KMS-11 (cell line): ENCODE results near the gene SMG6.

Source experiments
- H2AFZ ChIP-seq: fragments of 200-600 bp; sonication (generic); 2 replicates; pipeline ENCODE4 v1.6.1; 2016; ENCODE audit warnings: antibody characterized with exemption, mixed run types, low read depth
- H3K27ac ChIP-seq: fragments of 200-600 bp; sonication (generic); 2 replicates; pipeline ENCODE4 v1.6.1; 2016; ENCODE audit warnings: mild to moderate bottlenecking, mixed run types
- H3K27me3 ChIP-seq: fragments of 200-600 bp; sonication (generic); 2 replicates; pipeline ENCODE4 v1.6.1; 2017; ENCODE audit warnings: mild to moderate bottlenecking, low read depth, mixed run types, moderate library complexity; ENCODE audit not compliant: insufficient read depth
- H3K36me3 ChIP-seq: fragments of 200-600 bp; sonication (generic); 2 replicates; pipeline ENCODE4 v1.6.1; 2017; ENCODE audit warnings: mild to moderate bottlenecking, mixed run types; ENCODE audit not compliant: insufficient read depth
- H3K4me1 ChIP-seq: fragments of 200-600 bp; sonication (generic); 2 replicates; pipeline ENCODE4 v1.6.1; 2016; ENCODE audit warnings: mild to moderate bottlenecking, low read depth, mixed run types; ENCODE audit not compliant: poor library complexity, severe bottlenecking
- H3K4me2 ChIP-seq: fragments of 200-600 bp; sonication (generic); 2 replicates; pipeline ENCODE4 v1.7.0; 2016; ENCODE audit warnings: mild to moderate bottlenecking, mixed run types
- H3K4me3 ChIP-seq: fragments of 200-600 bp; sonication (generic); IDR thresholded peaks from 2 replicates; pipeline ENCODE4 v1.6.1; 2017; ENCODE audit warnings: low read depth, low read length, mixed read lengths; ENCODE audit not compliant: insufficient read depth
- H3K79me2 ChIP-seq: fragments of 200-600 bp; sonication (generic); 2 replicates; pipeline ENCODE4 v1.6.1; 2016; ENCODE audit warnings: low read depth, mixed run types; ENCODE audit not compliant: insufficient read depth
- H3K9ac ChIP-seq: fragments of 200-600 bp; sonication (generic); 2 replicates; pipeline ENCODE4 v1.6.1; 2016; ENCODE audit warnings: mild to moderate bottlenecking, mixed run types
- H4K20me1 ChIP-seq: fragments of 200-600 bp; sonication (generic); 2 replicates; pipeline ENCODE4 v1.6.1; 2016; ENCODE audit warnings: mild to moderate bottlenecking, mixed run types; ENCODE audit not compliant: insufficient read depth
- CTCF ChIP-seq: fragments of 200-600 bp; sonication (generic); conservative IDR thresholded peaks from 2 replicates; pipeline ENCODE4 v1.6.1; 2017; ENCODE audit warnings: low read depth, mild to moderate bottlenecking, antibody characterized with exemption, low read length, moderate library complexity, mixed read lengths

Gene SMG6

DNA sequence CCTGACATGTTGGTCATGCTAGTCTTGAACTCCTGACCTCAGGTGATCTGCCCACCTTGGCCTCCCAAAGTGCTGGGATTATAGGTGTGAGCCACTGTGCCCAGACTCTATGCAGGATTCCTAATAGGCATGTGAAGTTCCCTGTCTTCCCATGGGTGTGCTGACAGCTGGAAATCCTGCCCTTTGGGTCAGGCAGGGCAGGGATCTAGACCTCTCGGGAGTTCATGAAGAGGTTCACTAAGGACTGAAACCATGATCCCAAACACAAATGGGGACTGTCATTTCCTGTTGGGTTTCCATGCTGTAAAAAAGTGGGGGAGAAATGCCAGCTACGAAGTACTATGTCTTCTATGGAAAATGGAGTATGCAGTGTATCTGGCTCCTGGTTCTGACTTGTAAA, 196.5 kb downstream of the SMG6 start:
- no peak for TF ChIP-seq CTCF
- Histone ChIP-seq H3K9ac (no peak overlapping the region), H4K20me1 (no peaks in the 10 kb centered on the region), H3K27me3 (no peaks in the 10 kb centered on the region), H3K4me2 (no peak overlapping the region), H3K79me2 (no peaks in the 10 kb centered on the region), H2AFZ (no peak overlapping the region), H3K27ac (no peak overlapping the region), H3K4me3 (no peak overlapping the region), H3K4me1 (peaks cover 46% of the 10 kb centered on the region), H3K36me3 (no peaks in the 10 kb centered on the region)

DNA sequence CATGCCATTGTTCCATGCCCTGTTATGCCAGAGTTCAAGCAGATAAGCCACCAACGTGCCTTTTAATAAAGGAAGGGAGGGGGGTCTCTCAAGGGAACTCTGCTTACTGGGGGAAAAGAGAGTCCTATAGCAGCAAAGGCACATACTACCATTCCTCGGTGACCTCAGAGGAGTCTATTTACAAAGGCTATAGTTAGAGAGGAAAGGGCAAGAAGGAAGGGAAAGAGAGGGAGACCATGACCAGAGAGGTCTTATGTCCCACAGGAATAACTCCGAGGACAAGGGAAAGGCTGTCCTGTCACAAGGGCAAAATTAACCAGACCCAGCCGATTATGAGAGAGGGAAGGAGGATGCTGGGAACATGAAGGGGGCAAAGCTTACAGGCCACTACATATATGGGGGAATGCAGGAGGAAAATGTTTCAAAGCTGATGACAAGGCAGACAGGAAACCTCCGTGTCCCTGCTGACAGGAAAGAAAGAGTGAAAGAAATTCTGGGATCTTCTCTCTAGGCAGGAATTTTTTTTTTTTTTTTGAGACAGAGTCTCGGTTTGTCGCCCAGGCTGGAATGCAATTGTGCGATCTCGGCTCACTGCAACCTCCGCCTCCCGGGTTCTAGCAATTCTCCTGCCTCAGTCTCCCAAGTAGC, 197.2 kb downstream of the SMG6 start:
- H3K4me1 ChIP-seq, result peaks cover 46% of the 10 kb centered on the region
- H3K27ac ChIP-seq, result no peak overlapping the region; the same call in 1 of the 2 replicates
- H2AFZ ChIP-seq, result no peak overlapping the region
- no peaks in the 10 kb centered on the region for H3K27me3 ChIP-seq
- H3K9ac ChIP-seq, result no peak overlapping the region
- H3K4me2 ChIP-seq, result peak overlapping the region; percentile 37; the same call in 1 of the 2 replicates
- H3K4me3 ChIP-seq, result no peak overlapping the region
- no peak for TF ChIP-seq CTCF
- H4K20me1 ChIP-seq, result no peaks in the 10 kb centered on the region
- no peaks in the 10 kb centered on the region for H3K36me3 ChIP-seq
- H3K79me2 ChIP-seq, result no peaks in the 10 kb centered on the region

- Histone ChIP-seq H2AFZ (no peak overlapping the region), H3K4me1 (peaks cover 46% of the 10 kb centered on the region), H3K4me3 (no peak overlapping the region), H3K27ac (no peak overlapping the region; the same call in 1 of the 2 replicates), H4K20me1 (no peaks in the 10 kb centered on the region), H3K9ac (no peak overlapping the region), H3K36me3 (no peaks in the 10 kb centered on the region), H3K27me3 (no peaks in the 10 kb centered on the region), H3K79me2 (no peaks in the 10 kb centered on the region), H3K4me2 (peak overlapping the region; percentile 37)
- no peak for TF ChIP-seq CTCF
These were observed 197.9 kb downstream of the SMG6 start for GRCh38 chr17:2105663-2106062.

DNA sequence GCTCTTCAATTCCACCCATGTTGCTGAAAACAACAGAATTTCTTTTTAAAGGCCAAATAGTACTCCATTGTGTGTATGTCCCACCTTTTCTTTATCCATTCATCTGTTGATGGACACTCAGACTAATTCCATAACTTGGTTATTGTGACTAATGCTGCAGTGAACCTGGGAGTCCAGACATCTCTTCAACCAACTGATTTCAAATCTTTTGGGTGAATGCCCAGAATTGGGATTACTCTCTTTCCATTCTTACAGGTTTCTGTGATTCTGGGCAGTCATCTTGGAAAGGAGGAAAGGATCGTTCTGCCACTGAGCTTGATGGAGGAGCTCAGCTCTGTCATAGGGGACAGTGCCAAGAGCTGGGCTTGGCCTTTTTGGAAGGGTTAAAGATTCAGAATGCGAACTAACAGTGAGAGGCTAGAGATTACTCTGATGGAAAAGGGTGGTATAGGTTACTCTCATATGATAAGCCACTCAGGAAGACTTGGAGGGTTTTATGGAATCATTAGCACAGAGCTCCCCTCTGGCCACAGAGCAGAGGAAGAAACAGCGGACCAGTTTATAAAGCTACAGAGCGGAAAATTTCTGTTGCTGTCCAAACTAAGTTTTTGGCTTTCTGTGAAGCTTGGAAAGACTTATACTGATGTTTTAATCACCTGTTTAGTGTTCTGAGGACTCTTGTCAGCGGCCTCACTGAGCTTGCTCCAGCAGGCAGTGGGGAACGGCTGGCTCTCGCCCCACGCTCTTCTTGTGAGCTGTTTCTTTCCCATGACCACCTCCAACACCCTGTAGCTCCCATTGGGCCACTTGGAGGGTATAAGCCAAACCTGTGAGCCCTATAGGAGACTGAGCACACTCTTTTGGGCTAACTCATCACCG, 200.4 kb downstream of the SMG6 start:
- no peaks in the 10 kb centered on the region for H3K36me3 ChIP-seq
- no peak overlapping the region for H2AFZ ChIP-seq
- H3K4me1 ChIP-seq, result peaks cover 36% of the 10 kb centered on the region
- no peaks in the 10 kb centered on the region for H3K79me2 ChIP-seq
- H3K27ac ChIP-seq, result no peak overlapping the region
- H3K27me3 ChIP-seq, result no peaks in the 10 kb centered on the region
- H3K4me3 ChIP-seq, result no peak overlapping the region
- TF ChIP-seq CTCF, result no peak
- no peaks in the 10 kb centered on the region for H4K20me1 ChIP-seq
- H3K4me2 ChIP-seq, result no peak overlapping the region
- H3K9ac ChIP-seq, result no peak overlapping the region
